Ishikawa (cell line): ENCODE measurements around the gene ROBO1.

Source experiments
- CEBPB ChIP-seq: IDR thresholded peaks from 2 replicates; pipeline ENCODE4 v1.6.1; 2012
- CREB1 ChIP-seq: IDR thresholded peaks from 2 replicates; pipeline ENCODE4 v1.6.1; 2012; ENCODE audit warnings: low read depth
- EGR1 ChIP-seq: IDR thresholded peaks from 2 replicates; pipeline ENCODE4 v1.6.1; 2012
- EP300 ChIP-seq: IDR thresholded peaks from 2 replicates; pipeline ENCODE4 v1.6.1; 2012; ENCODE audit warnings: borderline replicate concordance
- FOXM1 ChIP-seq: IDR thresholded peaks from 2 replicates; pipeline ENCODE4 v1.6.1; 2012; ENCODE audit warnings: low read depth, borderline replicate concordance
- MAX ChIP-seq: IDR thresholded peaks from 2 replicates; pipeline ENCODE4 v1.6.1; 2012
- NFIC ChIP-seq: IDR thresholded peaks from 2 replicates; pipeline ENCODE4 v1.6.1; 2012
- RAD21 ChIP-seq: IDR thresholded peaks from 2 replicates; pipeline ENCODE4 v1.6.1; 2012; ENCODE audit warnings: low read depth
- REST ChIP-seq: IDR thresholded peaks from 2 replicates; pipeline ENCODE4 v1.6.1; 2012; ENCODE audit warnings: low read depth, mild to moderate bottlenecking
- TAF1 ChIP-seq: IDR thresholded peaks from 2 replicates; pipeline ENCODE4 v1.6.1; 2012; ENCODE audit warnings: low read depth, mild to moderate bottlenecking
- TCF12 ChIP-seq: IDR thresholded peaks from 2 replicates; pipeline ENCODE4 v1.6.1; 2012; ENCODE audit warnings: low read depth
- TEAD4 ChIP-seq: IDR thresholded peaks from 2 replicates; pipeline ENCODE4 v1.6.1; 2012
- YY1 ChIP-seq: IDR thresholded peaks from 2 replicates; pipeline ENCODE4 v1.6.1; 2012; ENCODE audit warnings: low read depth
- ZBTB7A ChIP-seq: IDR thresholded peaks from 2 replicates; pipeline ENCODE4 v1.6.1; 2012; ENCODE audit warnings: low read depth
- TF ChIP-seq, protein P1 (sequence below): IDR thresholded peaks from 2 replicates; pipeline ENCODE4 v1.6.1; 2012

Gene ROBO1

DNA sequence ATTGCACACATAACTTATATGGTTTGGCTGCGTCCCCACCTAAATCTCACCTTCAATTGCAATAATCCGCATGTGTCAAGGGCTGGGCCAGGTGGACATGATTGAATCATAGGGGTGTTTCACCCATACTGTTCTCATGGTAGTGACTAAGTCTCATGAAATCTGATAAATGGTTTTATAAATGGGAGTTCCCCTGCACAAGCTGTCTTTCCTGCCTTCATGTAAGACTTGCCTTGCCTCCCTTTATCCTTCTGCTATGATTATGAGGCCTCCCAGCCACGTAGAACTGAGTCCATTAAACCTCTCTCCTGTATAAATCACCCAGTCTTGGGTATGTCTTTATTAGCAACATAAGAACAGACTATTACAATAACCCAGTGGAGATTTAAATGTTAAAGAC lies 653.9 kb downstream of the ROBO1 start:
- TF ChIP-seq TAF1: no peak

DNA sequence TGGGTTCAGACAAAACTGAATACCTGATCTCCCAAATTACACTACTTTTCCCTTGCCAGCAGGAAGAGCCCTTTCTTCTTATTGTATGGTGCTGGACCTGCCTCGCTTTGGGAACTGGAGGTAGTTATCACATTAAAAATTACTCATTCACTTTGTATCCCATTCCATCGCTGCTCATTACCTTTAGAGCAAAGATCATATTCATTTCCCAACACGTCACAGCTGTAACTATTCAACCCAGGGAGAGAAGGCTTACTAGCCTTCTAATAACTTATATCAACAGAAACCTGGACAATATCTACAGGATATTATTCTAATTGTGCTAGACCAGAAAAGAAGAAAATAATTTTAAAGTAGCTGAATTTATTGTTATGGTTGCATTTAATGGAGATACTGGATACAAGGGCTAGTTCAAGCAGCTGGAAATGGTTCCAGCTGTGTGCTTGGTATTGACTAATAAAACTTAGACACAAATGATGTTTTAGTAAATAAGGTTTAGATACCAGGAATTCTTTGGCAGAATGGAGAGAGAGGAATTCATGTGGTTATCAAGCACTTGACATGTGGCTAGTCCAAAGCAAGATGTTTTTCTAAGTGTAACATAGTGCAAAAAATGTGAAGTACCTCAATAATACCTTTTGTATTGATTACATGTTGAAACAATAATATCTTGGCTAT lies 656.3 kb downstream of the ROBO1 start:
- TF ChIP-seq TEAD4 (no peak), TCF12 (no peak), TAF1 (no peak), FOXM1 (no peak), ZBTB7A (no peak), REST (no peak), EGR1 (no peak), NFIC (no peak)
- TF ChIP-seq, protein P1, sequence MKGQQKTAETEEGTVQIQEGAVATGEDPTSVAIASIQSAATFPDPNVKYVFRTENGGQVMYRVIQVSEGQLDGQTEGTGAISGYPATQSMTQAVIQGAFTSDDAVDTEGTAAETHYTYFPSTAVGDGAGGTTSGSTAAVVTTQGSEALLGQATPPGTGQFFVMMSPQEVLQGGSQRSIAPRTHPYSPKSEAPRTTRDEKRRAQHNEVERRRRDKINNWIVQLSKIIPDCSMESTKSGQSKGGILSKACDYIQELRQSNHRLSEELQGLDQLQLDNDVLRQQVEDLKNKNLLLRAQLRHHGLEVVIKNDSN: no peak

DNA sequence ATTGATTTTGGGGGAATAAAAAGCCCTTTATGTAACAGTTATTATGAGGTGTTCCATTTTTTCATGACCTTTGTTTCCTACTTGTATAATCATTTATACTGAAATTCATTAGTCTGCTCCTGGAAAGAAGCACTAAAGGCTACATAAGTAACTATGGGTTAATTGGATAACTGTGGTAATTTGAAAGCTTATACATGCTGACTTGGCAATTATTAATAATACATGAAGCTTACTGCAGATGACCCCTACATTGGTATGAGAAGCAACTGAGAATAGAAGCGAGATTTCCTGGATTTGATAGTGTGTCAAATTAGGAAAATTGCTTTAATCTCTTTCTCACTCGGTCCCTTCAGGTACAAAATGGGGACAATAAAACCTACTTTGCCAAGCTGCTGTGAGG lies 658.0 kb downstream of the ROBO1 start:
- TF ChIP-seq CEBPB: no peak

DNA sequence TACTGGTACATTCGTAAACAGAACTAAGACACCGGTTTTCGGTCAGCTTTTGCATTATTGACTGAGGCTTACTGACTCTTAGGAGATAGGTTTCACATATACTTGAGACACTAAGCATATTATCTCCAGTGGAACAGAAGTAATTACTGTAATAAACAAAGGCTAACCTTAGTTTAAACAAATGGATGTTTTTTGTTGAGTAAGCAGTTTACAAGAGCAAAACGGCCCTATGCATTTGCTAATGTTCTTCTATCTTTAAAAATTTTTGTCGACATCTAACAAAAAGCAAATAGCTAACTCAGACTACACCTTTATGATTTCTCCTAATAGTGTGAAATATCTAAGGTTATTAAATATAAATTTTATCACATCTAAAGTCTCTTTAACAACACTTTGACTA lies 664.5 kb downstream of the ROBO1 start:
- TF ChIP-seq, protein P1: no peak
- TF ChIP-seq TCF12: no peak
- no peak for TF ChIP-seq CEBPB
- no peak for TF ChIP-seq EGR1
- no peak for TF ChIP-seq CREB1
- no peak for TF ChIP-seq TAF1
- TF ChIP-seq NFIC: no peak
- no peak for TF ChIP-seq TEAD4
- TF ChIP-seq FOXM1: no peak
- TF ChIP-seq RAD21: no peak
- TF ChIP-seq YY1: no peak
- no peak for TF ChIP-seq ZBTB7A
- TF ChIP-seq REST: no peak
- TF ChIP-seq MAX: no peak
- no peak for TF ChIP-seq EP300

DNA sequence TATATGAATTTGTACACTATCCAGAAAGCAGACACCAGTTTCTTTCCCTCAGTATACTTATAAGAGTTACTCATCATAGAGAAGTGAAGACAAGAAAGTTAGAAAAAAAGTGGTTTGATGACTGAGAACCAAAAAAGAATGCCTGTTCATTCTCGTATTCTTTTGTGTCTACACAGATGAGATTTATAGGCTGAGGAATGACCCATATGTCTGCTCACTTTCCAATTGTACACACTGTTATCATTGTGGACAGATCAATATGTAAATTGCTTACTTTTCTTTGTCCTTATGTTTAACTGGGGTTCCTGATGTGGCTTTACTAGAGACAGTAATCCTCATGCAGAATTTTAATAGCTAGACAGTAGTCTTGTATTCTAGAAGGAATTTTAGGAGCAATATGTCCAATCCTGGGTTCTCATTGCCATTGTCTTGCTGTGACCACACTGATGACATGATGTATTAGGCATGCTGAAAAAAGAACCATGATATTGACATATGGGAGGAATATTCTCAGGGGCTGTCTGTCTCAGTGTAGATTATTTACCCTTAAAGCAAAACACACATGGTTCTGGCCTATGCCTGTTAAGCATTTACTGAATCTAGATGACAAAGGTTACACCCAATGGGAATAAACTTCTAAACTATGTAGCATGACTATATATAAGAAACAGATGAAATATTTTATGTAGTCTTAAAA lies 669.7 kb downstream of the ROBO1 start:
- TF ChIP-seq NFIC: no peak
- TF ChIP-seq EP300: no peak
- TF ChIP-seq TCF12: no peak
- TF ChIP-seq, protein P1: no peak
- no peak for TF ChIP-seq TEAD4
- TF ChIP-seq TAF1: no peak
- no peak for TF ChIP-seq CREB1
- TF ChIP-seq CEBPB: no peak
- TF ChIP-seq ZBTB7A: no peak
- TF ChIP-seq YY1: no peak
- TF ChIP-seq MAX: no peak
- no peak for TF ChIP-seq RAD21
- no peak for TF ChIP-seq EGR1
- no peak for TF ChIP-seq REST
- no peak for TF ChIP-seq FOXM1
